ENCODE measurements around the gene STRN. TPM values are rescaled to one million over a fixed set of nuclear protein-coding genes. Genes with fewer than 3 reads are reported as not detected.

Gene STRN
- total RNA-seq, 6 experiments from 2014 or later = 6.2 to 10.6 (median 8.2) TPM

DNA sequence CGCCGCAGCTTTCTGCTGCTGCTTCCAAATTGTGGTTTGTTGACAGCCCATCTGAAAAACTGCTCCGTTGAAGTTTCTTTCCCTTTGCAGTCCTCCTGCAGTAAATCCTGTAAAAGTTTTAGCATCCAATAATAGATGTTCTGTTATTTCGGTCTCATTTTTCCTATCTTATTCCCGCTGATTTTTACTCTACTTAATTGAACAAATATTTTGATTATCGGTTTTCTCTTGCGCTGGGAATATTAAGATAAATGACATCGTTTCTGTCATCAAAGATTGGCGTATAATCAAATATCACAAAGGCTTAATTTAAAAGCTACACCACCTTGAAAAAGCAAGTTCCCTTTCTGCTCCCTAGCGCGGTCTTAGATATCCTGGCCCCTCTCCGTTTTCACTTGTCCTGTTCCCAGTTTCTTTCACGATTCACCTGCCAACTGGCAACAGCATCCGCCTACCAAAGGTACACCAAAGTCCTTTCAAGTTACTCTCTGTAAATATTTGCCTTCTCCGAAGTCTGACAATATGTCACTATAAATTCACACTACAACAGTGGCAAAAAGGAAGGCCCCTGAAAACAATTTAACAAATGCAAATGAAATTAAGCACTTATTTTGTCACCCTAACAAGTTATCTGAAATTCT is 1.0 kb upstream of the STRN start:
- peak in 1 of 3 donors; percentile 76 for DNase-seq
- intact Hi-C loops (cut with DNase I) = no loop called here
- H3K9me3 ChIP-seq = no peaks in the 10 kb centered on the region
- TF ChIP-seq POLR2A (IDR thresholded peaks at IDR 0.05) = no peak
- TF ChIP-seq, protein P1, sequence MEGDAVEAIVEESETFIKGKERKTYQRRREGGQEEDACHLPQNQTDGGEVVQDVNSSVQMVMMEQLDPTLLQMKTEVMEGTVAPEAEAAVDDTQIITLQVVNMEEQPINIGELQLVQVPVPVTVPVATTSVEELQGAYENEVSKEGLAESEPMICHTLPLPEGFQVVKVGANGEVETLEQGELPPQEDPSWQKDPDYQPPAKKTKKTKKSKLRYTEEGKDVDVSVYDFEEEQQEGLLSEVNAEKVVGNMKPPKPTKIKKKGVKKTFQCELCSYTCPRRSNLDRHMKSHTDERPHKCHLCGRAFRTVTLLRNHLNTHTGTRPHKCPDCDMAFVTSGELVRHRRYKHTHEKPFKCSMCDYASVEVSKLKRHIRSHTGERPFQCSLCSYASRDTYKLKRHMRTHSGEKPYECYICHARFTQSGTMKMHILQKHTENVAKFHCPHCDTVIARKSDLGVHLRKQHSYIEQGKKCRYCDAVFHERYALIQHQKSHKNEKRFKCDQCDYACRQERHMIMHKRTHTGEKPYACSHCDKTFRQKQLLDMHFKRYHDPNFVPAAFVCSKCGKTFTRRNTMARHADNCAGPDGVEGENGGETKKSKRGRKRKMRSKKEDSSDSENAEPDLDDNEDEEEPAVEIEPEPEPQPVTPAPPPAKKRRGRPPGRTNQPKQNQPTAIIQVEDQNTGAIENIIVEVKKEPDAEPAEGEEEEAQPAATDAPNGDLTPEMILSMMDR (IDR thresholded peaks at IDR 0.05) = no peak
- H3K4me1 ChIP-seq = peaks cover 0 to 15% (median 6%) of the 10 kb centered on the region in 4 donors
- H3K27ac ChIP-seq = peak overlapping the region; percentile 82 to 90 (median 85)
- no peaks in the 10 kb centered on the region for H3K36me3 ChIP-seq
- ATAC-seq = peak in 3 of 4 donors; percentile 12 to 43 (median 16)
- H3K4me3 ChIP-seq = peak overlapping the region; percentile 68 to 96 (median 79)
- no peaks in the 10 kb centered on the region for H3K27me3 ChIP-seq
- WGBS (ENCODE audit: insufficient coverage, low coverage, low lambda C conversion rate, missing lambda C conversion rate) = 4% methylated on average over 15 of the region's 15 CpGs

DNA sequence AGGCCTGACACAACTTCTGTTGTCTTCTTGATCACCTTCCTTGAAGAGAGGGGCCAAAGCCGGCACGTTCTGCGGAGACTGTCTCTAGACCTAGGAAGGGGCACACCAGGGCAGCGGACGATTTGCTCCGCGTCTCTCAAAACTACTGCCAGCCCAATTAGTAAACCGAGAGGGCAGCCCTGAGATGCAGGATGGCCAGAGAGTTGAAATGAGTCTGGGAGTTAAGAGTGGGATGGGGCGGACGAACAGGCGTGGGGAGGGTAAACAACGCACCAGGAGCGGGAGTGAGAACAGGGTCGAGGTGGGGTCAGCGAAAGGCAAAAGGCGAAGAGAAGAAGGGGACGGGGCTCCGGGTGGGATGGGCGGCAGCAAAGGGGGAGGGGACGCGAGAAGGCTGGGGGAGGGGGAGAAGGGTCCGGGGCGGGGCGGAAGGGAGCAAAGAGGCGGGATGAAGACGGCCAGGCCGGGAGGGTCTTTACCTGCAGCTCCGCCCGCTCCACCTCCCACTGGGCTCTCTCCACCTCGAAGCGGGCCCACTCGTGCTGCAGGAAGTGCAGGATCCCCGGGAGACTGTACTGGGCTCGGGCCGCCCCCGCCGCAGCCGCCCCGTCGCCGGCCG is 476 bp downstream of the STRN start:
- TF ChIP-seq POLR2A (IDR thresholded peaks at IDR 0.05) = no peak
- TF ChIP-seq, protein P1 (IDR thresholded peaks at IDR 0.05) = no peak
- no peaks in the 10 kb centered on the region for H3K36me3 ChIP-seq
- intact Hi-C loops (cut with DNase I) = no loop called here
- peaks cover 0 to 21% (median 6%) of the 10 kb centered on the region in 4 donors for H3K4me1 ChIP-seq
- peak; percentile 17 to 33 (median 26) for ATAC-seq
- no peaks in the 10 kb centered on the region for H3K27me3 ChIP-seq
- peak overlapping the region; percentile 68 to 88 (median 84) for H3K27ac ChIP-seq
- peak in 1 of 3 donors; percentile 63 for DNase-seq
- under 1% methylated on average over 26 of the region's 42 CpGs for WGBS (ENCODE audit: insufficient coverage, low coverage, low lambda C conversion rate, missing lambda C conversion rate)
- H3K9me3 ChIP-seq = no peaks in the 10 kb centered on the region
- peak overlapping the region; percentile 96 to 99 (median 96) for H3K4me3 ChIP-seq

DNA sequence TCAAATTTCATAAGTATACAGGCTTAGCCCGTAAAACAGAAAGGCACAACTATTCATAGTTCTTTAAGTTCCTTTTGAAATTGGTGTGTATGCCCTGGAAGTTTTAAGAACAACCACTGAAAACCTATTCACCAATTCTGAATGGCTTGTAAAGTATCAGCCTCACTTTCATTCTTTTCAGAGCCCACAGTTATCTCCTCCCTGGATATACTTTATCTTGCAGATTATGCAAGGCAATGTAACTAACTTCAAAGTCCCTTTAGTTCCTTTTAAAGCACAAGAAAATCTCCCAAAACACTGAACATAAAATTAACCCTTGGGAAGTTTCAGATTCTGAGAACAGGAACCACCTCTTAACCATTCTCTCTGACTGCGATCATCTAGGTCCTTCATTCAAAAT is 1.1 kb downstream of the STRN start:
- Histone ChIP-seq H3K36me3 (no peaks in the 10 kb centered on the region), H3K4me1 (peaks cover 0 to 25% (median 9%) of the 10 kb centered on the region in 4 donors), H3K9me3 (no peaks in the 10 kb centered on the region), H3K27me3 (no peaks in the 10 kb centered on the region), H3K27ac (no peak overlapping the region), H3K4me3 (peak overlapping the region; percentile 96 to 99 (median 96))
- DNase-seq (no peak), ATAC-seq (no peak)
- WGBS (ENCODE audit: insufficient coverage, low coverage, low lambda C conversion rate, missing lambda C conversion rate) = 43% methylated on average over 2 of the region's 2 CpGs
- intact Hi-C loops (cut with DNase I) = no loop called here
- no peak for TF ChIP-seq POLR2A (IDR thresholded peaks at IDR 0.05)
- TF ChIP-seq, protein P1 (IDR thresholded peaks at IDR 0.05) = no peak

DNA sequence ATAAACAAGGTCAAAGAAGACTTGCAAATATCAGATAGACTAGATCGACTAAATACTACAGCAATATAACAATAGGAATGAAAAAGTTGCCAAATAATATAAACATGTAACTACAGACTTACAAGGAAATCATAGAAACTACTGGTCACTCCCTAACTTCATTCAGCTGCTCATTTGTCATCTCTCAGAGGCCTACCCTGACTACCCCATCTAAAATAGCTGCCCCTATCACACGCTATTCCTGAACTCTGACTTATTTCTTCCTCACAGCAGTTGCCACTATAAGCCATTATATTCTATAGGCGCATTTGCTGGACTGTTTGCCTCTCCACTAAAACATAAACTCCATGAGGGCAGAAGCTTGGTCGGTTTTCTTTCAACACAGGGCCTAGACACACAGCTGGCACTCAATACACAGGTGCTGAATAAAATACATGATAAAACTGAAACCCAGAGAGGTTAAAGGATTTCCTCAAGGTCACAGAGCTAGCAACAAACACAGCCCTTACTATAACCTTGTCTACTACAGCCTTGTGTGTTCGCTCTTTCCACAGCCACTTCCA is 1.8 kb downstream of the STRN start:
- no peaks in the 10 kb centered on the region for H3K27me3 ChIP-seq
- ATAC-seq = no peak

More for the DNA sequence above, 1.8 kb downstream of the STRN start:
- intact Hi-C loops (cut with DNase I) = no loop called here
- H3K4me3 ChIP-seq = no peak overlapping the region
- no peaks in the 10 kb centered on the region for H3K36me3 ChIP-seq
- 77% methylated on average over 5 of the region's 5 CpGs for WGBS (ENCODE audit: insufficient coverage, low coverage, low lambda C conversion rate, missing lambda C conversion rate)
- peaks cover 0 to 25% (median 9%) of the 10 kb centered on the region in 4 donors for H3K4me1 ChIP-seq
- no peak for TF ChIP-seq POLR2A (IDR thresholded peaks at IDR 0.05)
- TF ChIP-seq, protein P1 (IDR thresholded peaks at IDR 0.05) = no peak
- no peaks in the 10 kb centered on the region for H3K9me3 ChIP-seq
- DNase-seq = no peak
- no peak overlapping the region for H3K27ac ChIP-seq
